Renal pelvis (tissue), 4 donors: ENCODE measurements around the gene PTGR3. TPM values are rescaled to one million over a fixed set of nuclear protein-coding genes. Genes with fewer than 3 reads are reported as not detected.

Experiments used
- DNase-seq: peaks from one replicate; pipeline ENCODE4 v3.0.0-alpha.2; 2013
- polyA plus RNA-seq, 3 donors: library from polyadenylated mRNA; unstranded; fragments of 120-200 nt; gene quantifications; one replicate each; pipeline ENCODE4 v1.2.1, GENCODE V29; 2013; ENCODE audit not compliant: insufficient read length in 3 of 3

Gene PTGR3
- polyA plus RNA-seq, 3 donors, result 39.3 to 48.3 (median 46.4) TPM

- no peak for DNase-seq
Observed at GRCh38 chr18:75172299-75173124, 36.4 kb downstream of the PTGR3 start.

DNA sequence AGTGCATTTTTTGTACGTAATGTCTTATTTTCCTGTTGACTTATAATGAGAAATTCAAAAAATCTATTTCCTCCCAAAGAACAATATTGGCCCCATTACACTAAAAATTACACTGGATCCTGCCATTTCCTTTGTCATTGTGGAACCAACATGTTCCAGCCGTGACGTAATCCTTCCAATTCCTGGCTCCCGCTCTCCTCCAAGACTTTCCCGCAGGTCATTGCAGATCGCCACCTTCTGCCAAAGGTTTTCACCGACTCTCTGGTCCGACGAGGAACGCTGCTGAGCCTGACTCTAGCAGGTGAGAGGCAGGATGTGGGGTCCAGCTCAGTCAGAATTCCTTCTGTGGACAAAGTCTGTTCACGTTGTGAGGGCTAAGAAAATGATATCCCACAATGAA, 38.0 kb downstream of the PTGR3 start:
- no peak for DNase-seq

DNA sequence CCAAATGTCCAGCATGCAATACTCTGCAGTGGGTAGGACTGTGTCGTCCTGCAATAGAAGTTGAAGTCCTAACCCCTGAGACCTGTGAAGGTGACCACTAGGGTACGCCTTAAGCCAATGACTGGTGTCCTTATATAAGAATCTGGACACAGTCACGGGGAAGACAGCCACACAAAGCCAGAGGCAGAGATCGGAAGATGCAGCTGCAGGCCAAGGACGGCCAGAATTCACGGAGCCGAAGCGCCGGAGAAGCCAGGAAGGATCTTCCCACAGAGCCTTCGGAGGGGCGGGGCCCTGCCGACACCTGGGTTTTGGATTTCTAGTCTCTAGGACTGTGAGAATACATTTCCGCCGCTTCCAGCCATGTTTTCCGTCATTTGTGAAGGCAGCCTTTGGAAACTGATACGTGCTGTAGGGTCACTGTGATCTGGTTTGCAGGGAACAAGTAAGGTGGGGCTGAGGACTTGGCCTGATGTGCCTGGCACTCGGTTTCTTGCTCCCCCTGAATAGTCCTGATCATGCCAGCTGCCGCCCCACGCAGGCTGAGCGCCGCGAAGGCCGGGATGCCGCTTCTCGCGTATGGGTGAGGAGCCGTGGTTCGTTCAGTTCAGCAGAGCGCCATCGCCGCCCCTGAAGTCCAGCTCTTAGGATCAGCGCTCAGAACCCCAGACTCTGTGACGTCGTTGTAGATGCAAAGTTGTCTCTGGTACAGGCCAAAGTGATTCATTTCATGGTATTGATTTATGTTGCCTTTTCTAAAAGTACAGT, 38.7 kb downstream of the PTGR3 start:
- DNase-seq, result peak; percentile 9

- DNase-seq, result no peak
Observed at GRCh38 chr18:75169411-75169810, 39.5 kb downstream of the PTGR3 start.

DNA sequence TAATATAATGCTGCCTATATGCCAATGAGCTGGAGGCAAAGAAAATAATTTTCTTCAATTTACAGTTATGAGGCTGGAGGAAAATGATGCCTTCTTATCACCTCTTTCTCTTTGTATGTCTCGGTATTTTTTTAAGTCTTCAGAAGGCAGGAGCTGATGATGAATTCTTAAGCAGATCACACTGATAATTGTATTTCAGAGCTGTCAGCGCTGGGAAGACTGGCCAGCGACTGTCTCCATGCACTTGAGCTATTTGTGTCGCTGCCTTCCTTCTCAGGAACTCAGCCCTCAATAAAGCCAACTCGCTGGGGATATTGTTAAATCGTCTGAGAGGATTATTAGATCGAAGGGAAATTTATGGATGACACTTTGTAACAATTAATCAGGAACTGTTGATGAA, 40.3 kb downstream of the PTGR3 start:
- DNase-seq, result no peak

GRCh38 chr18:75167759-75168618, 41.0 kb downstream of the PTGR3 start:
- DNase-seq, result no peak

- DNase-seq, result no peak
Observed at GRCh38 chr18:75167137-75167536, 41.8 kb downstream of the PTGR3 start.

DNA sequence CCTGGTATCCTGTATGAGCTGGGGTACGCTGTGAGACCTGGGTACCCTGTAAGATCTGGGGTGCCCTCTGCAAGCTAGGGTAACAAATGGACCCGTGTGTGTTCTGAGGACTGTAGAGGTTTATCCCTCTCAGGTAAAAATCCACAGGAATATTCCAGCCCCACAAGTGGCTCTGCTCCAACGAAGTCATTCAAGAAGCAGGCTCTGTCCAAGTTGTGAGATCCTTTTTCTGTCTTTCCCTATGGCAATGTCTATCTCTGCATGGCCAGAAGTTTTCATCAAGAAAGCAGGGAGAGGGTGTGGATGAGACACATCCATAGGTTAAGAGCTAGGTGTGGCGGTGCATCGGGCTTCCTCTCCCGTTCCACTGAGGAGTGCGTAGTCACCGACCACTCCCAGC, 43.0 kb downstream of the PTGR3 start:
- no peak for DNase-seq

DNA sequence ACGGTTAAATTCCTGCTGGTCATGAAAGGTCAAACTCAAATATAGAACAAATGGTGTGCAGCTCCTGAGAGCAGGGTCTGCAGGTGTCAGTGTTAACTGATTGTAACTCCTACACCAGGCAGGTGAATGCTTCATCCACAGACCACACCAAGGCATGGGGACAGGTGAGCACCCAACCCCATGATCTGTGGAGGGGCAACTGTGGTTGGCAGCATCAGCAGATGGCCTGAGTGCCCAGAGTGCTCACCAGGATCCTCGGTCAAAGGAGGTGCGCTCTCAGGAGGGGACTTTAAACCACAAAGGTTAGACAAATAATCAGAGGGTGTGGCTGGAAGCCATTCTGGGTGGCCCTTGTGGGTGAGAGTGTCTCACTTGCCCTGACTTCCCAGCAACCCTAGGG, 44.5 kb downstream of the PTGR3 start:
- no peak for DNase-seq

DNA sequence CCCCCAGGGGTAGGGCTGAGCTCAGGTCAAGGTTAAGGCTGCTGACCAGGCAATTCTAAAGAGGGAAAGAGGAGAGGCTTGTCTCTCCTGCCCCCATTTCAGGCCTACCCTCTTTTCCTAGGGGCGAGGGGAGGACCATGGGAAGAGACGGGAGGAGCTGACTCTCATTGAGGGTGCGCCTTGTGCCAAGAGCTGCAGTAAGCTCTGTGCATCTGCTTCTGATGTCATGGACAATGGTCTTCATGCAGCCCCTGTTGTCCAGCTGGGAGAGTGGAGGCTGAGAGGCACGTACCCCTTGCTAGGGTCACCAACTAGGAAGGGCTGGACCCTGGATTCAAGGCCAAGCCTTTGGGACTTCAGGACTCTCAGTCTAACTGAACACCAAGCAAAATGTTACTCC, 45.2 kb downstream of the PTGR3 start:
- no peak for DNase-seq

DNA sequence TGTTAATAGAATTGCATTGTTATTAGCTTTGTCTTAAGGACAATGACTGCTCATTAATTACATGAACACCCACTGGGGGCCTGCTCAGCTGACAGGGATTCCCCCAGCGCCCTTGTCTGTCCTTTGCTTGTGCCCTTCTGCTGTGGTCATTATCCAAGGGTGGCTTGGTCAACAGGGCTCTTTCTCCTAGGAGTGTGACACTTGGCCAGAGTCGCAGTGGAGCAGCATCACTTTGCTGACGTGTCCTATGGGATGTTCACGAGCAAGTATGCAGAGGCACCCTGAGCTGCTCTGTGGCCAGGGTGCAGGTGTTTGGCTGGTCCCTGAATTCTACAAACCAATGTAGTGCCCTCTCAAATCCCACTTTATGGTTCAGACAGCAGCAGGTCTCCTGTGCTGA, 46.0 kb downstream of the PTGR3 start:
- DNase-seq, result no peak

DNA sequence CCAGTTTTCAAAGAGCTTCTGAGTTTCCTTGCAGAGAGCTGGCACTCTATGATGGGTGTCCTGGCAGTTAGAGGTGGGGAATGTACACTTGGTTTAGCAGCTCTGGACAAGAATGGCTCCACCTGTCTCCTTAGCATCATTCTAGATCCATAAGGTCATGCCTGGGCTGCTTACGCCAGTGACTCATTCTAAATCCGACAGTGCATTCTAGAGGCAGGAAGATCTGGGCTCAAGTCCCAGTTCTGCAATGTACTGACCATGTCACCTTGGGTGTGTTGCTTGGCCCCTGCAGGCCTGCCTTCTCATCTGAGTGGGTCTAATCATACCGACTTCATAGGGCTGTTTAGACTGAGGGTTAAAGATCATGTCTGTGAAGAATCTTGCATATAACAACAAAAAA, 46.5 kb downstream of the PTGR3 start:
- no peak for DNase-seq

GRCh38 chr18:75161256-75162028, 47.5 kb downstream of the PTGR3 start:
- no peak for DNase-seq

DNA sequence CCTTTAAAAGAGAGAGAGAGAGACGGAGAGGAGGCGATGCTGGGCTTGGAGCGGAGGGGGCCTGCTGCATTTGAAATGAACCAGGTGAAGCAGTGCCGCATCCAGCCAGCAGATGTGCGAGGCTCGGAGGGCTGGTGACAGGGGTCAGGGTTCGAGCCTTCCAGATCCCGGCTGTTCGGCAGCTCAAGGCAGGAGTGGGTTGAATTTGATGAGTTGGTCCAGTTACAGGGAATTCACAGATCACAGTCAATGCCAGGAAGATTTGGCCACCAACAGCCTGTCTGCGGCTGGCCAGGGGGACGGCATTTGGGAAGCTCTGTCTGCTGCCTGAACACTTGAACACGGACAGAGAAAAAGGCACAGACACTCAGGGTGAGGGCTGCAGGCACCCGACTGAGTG, 48.6 kb downstream of the PTGR3 start:
- no peak for DNase-seq

DNA sequence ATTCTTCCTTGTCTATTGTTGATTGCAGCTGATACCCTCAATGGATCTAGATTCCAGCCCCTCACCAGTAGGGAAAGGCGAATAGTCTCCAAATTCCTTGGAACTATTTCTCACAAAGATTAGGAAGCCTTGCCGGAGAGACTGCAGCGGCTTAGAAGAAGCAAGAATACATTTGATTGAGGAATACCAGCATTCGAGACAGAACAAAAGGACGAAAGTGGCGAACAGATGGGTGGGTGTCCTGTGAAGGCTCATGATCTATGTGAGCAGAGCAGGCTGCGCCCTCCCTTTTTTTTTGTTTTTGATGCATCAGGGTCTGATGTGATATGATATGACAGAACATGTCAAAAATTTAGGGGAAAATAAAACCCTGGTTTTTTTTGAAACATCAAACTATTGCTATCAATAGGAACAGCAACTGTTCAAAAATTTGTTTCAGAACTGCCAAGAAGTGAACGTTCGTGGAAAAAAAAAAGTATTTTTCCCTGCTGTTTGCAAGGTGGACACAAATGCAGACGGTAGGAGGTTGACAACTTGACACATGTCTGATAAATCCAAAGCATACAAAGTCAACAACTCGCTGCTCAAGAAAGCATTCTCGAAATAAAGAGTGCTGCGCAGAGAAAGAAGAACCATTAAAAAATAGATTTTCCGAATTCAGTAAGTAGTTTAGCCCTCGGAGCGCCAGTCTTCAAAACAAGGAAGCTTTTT, 49.1 kb downstream of the PTGR3 start:
- DNase-seq, result no peak

DNA sequence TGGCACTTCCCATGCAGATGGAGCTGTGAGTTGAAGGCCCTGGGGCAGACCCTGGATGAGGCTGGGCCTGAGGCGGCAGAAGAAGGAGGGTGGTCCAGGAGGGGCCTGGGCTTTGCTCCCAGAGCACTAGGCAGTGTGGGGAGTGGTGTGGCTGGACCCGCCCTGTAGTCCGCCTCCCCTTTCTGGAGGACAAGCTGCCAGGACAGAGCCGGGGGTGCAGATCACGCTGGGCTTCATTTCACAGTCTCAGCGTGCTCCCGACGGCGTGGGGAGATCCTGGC, 49.8 kb downstream of the PTGR3 start:
- no peak for DNase-seq

Other genes with a start within 250 kb of the PTGR3 start
- gene TSHZ1, start 1.7 kb upstream of the PTGR3 start, polyA plus RNA-seq, result 10 to 100 TPM; 32.5 to 35.6 (median 34.8) TPM
- under 1 TPM; 0.04 to 0.18 (median 0.15) TPM for gene SMIM21, start 218.6 kb upstream of the PTGR3 start, polyA plus RNA-seq